ENCODE data around the gene TGFBR2.
"Not testable (repeated sequence)": the region's sequence is repeated elsewhere in the genome, so short reads cannot be mapped to it uniquely, and the experiment has no call there.

The TGFBR2 gene

DNA sequence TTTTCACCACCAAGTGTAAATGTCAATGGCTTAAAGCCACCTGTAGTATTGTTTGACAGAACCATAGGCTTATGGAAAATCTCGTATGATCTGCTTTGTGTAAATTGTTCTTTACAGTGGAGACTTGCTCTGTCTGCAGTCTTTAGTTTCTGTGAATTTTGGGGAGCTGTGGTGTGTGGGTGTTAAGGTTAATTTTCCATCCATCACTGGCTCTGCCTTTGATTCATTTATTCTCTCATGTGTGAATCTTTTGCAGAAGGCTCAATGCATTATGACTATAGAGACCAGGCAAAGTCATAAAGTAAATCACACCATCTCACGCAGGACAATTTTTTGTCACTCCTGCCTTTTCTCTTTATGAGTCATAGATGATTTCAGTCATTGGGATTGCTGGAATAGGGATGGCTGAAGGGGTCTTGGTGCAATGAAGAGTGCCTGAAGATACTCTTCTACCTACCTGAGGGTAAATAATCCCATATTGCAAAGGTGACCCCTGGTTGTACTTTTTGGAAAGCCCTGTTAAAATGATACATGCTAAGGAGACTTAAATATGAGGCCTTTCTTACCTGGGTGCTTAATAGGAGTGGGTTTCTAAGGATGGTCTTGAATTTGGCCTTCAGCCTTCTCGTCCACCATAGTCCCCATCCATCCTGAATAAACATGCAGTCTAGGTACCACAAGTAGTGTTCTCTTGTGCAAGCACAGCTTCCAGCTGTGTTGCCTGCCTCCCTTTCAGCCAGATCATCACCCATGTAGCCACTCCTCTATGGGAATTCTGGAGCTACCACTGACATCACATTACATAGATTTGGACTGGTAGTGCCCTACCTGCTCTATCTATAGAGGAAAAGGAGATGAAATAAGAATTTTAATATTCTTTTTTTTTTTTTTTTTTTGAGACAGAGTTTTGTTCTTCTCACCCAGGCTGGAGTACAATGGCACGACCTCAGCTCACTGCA lies 14.3 kb downstream of the TGFBR2 start:
- peak; percentile 61 for DNase-seq

DNA sequence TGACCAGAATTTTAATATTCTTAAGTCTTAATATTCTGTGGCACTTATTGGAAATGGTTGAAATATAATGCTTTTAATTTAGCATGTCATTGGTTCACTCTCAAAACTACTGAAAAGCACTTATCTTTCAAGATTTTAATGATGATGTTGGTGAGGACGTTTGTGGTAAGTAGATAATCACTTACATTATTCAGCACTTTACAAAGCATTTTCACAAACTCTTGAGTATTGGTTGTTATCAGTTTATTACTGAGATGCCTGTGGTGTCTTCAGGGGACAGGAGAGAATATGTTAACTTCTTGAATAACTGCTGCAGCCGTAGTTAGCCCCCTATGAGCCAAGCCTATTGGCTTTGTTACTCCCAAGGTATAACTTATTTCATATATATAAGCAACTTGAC lies 15.2 kb downstream of the TGFBR2 start:
- no peak for DNase-seq

DNA sequence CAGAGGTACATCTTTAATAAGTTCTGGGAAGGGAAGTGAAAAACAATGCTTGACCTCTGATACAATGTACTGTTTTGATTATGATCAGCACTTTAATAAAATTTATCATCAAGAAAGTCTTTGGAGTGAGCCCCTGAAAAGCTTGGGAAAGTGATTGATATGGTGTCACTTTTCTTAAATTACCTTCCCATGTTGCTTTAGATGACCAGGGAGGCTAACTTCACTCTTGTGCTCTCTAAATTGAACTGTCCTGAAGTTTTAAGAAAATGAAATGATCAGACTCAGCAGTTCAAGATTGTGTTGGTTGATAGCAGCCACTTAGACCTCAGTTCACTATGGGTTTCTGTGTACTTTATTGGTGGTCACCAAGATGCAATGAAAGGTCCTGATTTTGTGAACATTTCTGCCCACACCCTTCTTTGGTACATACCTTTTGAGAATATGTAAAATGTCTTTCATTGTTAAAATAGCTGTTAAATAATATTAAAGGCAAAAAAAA lies 15.7 kb downstream of the TGFBR2 start:
- no peak for DNase-seq

DNA sequence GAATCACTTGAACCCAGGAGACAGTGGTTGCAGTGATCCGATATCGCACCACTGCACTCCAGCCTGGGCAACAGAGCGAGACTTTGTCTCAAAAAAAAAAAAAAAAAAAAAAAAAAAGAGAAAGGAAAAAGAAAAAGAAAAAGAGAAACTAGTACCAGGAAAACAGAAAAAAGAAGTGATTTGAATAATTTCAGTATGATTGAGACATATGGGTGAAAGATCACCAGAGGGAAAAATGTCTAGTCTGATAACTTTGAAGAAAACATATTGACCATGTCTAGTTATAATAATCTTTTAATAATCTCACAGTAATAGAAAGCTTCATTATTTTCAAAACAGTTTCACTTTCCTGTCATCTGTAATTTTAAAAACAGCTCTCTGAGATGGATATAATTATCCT lies 16.4 kb downstream of the TGFBR2 start:
- DNase-seq = no peak

DNA sequence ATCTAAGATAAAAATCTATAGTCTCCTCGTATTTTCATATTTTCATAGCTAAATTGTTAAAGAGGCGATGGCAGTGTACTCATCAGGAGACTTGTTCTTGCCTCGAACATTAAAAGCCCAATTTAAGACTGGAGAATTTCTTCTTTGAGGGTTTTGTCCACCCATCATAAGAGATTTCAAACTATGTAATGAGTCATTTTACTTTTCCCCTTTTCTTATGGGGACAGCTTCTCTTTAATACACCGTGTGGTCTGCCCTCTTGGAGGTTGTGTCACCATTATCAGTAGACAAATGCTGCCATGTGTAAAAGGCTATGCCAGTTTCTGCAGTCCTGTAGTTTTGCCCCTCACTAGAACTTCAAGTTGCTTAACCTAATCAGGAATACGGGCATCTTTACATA lies 16.9 kb downstream of the TGFBR2 start:
- no peak for DNase-seq

DNA sequence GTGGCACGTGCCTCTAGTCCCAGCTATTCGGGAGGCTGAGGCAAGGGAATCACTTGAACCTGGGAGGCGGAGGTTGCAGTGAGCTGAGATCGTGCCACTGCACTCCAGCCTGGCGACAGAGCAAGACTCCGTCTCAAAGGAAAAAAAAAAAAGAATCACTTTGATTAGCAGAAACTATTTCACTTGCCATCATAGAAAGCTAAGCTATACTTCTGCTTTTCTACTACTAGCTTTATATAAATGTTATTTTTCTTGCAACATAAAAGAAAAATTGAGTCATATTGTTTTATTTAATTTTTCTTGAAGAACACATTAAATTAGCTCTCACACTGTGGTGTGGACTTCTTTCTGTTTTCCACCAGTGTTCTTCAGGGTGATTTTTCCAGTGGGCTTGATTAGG lies 18.1 kb downstream of the TGFBR2 start:
- DNase-seq = not testable (repeated sequence)

DNA sequence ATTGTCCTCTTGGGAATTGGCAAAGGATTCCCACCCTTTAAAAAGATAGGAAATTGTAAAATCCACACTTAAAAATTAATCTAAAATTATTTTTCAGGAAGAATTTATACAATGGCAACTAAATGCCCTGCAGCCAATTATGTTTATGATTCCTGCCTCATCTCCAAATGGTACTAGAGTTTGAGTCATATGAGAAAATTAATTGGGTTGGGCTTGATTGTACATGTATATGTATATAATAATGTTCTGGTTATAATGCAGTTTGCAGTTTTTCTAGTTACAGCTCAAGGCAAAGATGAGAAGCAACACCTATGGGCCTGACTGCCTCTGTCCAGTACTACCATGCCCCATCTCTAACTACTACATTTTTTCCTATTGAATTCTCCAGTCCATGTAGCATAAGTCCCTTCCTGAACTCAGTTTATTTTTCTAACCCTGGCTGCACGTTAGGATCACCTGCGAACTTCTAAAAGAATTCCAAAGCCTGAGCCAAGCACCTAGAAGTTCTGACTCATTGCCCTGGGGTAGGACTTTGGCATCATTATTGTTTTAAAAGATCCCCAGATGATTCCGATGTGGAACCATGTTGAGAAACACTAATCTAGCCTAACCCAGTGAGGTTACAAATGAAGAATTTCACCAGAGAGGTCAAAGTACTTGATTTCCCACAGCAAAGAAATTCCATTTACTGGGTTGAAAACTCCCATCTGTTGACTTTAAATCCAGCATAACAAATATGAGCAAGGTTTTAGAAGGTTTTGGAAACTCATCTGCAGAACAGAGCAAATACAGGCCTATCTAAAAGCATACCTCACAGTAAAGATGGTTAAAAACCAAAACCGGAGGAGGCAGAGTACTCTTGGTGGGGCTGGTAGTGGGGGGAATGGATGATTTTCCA lies 19.4 kb downstream of the TGFBR2 start:
- no peak for DNase-seq

DNA sequence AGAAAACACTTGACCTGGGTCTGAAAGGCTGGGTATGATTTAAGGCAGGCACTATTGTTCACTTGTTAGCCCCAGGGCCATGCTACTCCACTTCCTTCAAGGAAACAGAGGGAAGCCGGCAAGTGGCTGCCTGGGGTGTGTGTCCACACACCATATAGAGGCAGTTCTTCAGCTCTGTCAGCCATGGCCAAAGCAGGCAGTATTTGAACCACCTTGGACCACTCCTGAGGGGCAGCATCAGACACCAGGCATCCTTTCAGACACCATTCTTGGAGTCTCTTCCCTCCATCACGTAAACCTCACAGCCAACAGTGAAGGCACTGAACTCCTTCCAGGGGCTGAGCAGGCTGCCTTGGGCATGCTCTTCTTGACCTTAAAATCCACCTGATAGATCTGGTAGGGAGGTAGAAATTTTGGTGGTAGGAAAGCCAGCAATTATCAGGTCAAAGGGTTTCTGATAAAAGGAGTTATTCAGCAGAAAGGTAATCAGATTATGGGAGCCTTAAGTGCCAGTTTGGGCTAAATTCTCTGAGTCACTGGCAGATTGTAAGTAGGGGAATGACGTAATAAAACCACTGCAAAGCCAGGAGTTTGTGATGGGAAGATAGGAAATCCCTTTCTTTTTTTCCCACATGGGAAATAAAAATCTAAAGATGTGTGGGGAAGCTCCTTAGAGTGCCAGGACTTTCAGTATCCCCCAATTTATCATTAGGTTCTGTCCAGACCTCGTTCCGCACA lies 20.2 kb downstream of the TGFBR2 start:
- DNase-seq = no peak

DNA sequence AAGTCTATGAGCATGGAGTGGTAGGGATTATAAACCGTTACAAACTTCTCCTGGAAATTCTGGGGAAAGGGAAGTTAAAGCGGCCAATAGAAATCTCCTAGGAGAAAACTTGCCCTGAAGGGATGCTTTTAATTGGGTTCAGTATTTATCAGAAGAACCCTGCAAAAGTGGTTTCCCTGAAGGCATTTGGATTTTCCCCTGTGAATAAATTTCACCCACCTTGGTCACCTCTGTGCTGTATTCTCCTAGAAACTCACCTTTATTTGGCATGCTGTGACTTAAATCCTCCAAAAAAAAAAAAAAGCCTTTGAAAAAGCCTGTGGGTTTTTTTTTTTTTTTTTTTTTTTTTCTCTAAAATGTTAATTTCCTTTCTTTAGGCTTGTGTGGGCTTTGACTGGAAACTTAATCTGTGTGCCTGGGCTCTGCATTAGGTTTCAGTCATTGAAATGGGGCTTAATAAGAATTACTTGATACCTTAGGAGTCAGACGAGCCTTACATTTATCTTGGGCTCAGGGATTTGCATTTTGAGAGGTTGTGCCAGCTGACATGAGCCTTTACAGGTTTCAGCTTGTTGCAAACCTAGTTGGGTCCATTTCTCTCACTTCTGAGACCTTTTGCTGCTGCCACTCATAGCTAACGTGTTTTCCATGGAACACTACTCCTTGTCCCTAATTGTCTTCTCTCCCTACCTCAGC lies 22.0 kb downstream of the TGFBR2 start:
- no peak for DNase-seq

DNA sequence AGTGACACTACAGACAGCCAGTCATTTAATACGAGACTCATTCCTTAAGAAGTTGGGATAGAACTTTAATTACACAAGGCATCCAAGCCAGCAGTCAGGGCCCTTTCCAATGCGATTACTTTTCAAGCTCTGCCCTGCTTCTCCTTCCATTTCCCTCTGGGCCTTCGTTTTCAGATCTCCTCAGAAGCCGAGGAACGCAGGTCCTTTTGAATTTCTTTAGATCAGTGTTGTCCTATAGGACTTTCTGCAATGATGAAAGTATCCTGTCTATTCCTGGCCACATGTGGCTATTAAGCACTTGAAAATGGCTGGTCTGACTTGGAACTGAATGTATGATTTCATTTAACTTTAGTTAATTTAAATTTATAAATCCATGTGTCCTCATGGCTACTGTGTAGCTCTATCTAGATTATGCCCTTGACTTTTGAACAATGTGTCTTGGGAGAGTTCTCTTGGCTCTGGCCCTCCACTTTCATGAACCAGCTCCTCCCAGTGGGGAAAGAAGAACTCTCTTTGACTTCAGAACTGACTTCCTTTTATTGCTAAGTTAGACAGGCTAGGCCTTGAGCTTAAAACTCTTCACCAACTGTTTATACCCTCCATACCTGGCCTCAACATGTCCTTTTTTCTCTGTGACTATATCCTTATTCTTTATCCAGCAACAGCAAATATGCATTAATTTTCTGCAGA lies 22.6 kb downstream of the TGFBR2 start:
- no peak for DNase-seq

DNA sequence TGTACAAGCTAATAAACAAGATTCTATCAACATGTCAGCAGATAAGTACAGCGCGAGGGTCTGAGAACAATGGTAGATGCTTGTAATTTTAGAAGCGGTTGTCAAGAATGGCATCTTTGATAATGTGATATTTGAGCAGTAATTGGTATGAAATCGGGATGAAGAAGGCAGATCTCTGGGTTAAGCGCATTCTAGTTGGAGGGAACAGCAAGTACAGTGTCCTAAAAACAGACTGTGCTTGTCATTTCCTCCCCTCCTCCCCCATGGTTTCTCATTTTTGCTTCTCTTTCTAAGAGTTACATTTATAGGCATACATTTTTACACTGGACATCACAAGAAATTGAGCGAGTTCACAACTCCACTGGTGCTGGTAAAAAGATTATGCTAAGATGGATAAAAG lies 23.3 kb downstream of the TGFBR2 start:
- DNase-seq = no peak

DNA sequence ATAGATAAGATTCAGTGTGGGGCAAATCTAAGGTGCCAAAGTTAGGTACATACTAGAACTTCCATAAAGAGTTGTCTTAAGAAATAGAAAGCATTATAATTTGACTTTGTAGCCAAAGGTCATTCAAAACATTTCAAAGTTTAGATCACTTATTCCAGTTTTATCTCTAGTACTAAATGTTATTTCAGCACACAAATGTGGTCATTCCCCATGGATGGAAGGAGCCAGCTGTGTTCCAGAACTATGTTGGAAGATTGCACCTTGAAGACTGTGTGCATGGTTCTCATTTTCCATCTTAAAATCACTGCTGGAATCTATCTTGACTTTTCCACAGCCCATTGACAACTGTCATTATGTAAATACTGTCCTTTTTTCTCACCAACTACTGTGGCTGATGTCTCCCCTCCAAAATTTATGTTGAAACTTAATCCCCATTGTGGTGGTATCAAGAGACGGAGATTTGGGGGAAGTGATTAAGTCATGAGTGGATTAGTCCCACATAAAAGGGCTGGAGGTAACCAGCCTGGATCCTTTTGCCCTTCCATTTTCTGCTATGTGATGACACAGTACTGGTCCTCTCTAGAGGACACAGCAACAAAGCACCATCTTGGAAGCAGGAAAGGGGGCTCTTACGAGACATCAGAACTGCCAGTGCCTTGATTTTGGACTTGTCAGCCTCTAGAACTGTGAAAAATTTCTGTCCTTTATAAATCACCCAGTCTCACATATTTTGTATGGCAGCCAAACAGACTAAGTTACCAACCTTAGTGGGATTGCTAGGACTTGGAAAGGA lies 24.0 kb downstream of the TGFBR2 start:
- no peak for DNase-seq

DNA sequence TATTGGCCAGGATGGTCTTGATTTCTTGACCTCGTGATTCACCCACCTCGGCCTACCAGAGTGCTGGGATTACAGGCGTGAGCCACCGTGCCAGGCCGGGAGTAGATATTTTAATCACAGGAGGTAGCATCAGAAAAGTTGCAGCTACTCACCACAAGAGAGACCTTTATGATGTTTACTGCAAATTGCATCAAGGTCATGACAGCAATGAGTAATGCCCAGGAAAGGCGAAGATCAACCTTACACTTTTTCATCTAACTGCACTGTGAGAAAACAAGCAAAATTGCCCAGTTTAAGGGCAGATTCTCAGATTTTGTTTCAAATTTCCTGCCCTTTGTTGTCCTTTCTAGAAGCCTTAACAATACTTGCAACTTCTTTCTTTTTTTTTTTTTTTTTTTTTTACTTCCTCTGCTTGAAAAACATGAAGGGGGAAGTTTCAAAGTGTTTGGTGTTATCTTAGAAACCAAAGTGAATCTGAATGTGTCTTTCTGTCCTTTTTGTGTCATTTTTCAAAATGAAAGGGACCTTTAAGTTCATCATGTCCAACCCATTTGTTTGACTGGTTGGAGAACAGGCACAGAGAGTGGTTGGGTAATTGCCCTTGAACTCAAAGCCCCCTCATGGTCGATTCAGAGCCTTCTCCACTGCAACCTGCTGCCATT lies 25.0 kb downstream of the TGFBR2 start:
- peak; percentile 68 for DNase-seq

DNA sequence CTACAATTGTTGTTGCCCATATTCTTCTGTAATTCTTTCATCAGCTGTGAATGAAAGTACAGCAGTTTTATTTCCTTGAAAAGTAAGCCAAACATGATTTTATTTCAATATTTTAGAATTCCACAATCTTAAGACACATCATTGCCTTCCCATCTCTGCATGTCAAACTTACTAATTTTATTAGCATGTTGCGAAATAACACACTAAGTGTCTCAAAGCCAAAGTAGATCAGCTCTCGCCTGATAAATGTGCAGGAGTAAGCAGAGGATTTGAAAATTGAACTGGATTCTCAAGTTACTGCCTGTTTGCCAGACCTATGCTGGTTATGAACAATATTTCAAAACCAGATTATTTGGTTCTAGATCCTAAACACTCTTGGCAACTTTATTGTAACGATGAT lies 25.7 kb downstream of the TGFBR2 start:
- DNase-seq = no peak

DNA sequence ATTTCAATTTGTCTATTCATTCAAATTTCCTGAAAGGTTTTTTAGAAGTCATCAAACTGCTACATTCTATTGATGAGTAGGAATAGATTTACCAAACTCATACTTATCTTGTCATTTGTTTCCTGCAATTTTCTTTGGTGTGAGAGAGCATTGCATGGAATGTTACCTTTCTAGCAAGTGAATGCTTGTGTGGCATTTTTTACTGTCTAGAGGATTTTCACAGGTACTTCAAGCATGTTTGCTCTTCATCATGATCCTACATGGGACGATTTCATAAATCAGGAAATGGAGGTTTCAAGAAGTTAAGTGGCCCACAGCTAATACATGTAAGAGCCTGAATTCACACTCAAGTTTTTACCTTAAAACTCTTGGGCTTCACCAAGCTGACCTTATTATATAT lies 26.1 kb downstream of the TGFBR2 start:
- no peak for DNase-seq

DNA sequence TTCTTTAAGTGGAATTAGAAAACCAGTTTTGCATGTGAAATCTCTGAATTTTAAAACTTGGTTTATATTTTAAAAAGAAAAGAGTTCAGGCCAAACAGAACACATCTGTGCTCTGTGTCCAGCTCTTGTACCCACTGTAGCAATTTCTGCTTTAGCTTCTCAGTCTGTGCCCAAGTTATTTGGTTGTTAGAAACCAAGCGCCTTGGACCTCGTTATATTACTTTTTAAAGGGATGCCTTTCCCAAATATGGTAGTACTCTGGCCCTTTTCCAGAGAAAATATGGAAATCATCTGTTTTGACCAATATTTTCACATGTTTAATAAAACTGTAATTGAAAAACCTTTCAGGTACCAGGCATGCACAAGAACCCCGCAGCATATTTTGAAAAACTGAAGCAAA lies 27.3 kb downstream of the TGFBR2 start:
- DNase-seq = no peak

DNA sequence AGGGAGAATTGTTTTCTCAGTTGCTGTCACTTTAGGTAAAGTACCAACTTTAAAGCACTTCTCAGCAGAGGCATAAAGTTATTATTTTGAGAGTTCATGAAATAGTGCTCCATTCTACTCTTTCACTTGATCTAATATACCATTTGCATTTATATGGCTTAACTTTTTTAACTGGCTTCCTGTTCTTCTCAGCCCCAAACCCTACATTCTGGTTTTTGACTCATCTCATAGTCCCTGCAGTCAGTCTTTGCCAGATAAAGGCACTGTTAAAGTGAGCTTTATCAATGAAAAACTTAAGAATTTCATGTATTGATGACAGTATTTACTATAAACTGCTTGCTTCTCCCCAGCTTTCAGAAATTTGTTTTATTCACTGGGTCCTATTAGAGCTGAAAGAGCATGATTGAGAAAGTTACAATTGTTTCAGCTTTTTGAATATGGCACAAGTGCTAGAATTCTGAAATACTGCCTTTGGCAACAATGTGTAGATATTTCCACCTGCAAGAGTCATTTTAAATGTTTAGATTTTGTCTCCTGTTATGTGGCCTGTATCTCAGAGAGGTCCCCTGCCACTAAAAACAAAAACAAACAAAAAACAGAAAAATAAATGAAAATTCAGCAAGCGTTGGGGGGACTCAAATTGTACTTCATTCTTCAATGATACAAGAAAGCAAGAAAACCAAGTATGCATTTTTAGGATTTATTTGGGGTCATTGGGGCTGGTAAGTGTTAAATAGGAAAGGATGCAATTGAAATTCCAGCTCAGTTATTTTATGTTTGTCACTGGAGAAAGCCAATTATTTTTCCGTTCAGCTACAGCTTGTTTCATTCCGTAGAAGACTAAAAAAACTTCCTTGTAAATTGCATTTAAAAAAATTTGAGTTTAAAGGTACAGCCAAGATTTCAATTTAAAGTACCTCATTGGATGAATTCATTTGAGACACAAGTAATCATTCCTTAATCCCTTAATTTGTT lies 28.6 kb downstream of the TGFBR2 start:
- no peak for DNase-seq

DNA sequence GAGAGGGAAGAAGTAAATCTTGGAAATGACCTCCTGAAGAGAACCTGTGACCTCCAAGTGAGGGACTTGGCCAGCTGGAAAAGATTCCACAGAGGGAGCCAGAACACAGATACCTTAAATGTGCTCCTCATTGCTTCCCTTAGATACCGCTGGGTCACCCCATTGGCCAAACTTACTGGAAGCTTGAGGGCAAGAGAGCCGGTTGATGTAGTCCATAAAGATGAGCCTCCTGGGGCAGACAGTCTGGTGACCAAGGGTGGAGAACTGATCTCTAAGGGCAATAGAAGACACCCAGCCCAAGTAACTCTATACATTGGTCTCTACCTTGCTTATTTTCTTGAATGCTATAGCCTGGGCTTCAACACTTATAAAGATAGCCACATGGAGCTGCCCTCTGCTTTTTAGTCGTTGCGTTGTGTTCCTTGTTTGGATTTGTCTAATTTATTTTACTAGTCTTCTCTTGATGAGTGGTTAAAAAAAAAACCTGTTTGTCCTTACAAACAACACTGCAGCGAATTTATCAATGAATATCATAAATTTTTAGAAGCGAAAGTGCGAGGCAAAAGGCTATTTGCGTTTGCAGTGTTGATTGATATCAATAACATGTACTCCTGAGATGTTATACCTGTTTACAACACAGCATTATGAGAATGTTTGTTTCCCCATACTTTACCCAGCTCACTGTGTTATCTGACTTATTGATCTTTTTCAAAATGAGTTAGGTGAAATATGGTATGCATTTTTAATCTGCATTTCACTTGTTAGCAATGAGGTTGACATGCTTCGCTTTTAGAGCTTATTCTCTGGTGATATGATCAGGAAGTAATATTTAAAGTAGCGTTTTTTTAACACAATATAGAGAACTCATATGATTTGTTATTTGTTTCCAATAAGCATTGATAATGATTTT lies 31.2 kb downstream of the TGFBR2 start:
- no peak for DNase-seq

Measured in stimulated activated CD4-positive, alpha-beta T cell treated with anti-CD3 and anti-CD28 coated beads, Interleukin-4, amount 100 ng/mL, for 24 hours (primary cell).